ENCODE data around the gene FCMR.

DNA sequence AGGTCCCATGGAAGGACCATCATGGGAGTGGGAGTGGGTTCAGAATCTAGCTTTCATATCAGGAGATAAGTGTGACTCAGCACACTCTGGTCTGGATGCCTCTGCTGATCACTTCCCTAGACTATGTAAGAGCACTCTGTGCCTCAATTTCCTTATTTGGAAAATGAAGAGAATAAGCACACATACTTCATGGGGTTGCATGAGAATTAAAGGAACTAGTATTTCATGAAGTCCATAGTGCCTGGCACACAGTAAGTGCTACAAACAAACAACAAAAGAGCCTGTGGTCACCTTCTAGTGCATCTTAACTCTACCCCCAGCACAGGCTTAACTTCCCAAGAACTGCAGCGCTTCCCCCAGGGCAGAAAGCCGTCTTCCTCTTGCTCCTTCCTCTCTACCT lies 65.9 kb downstream of the FCMR start:
- TF ChIP-seq CTCF (IDR thresholded peaks at IDR 0.05): no peak
- no peak for TF ChIP-seq EZH2 (IDR thresholded peaks at IDR 0.05; ENCODE audit: borderline replicate concordance, insufficient read depth, low read depth, low read length, poor library complexity, severe bottlenecking)

All from B cell (primary cell).